Lung (tissue), 12 donors: ENCODE measurements around the gene TOPORS. TPM values are rescaled to one million over a fixed set of nuclear protein-coding genes. Genes with fewer than 3 reads are reported as not detected.

Experiments used
- ATAC-seq: fragments of 200-7000 bp; cut with Tn5 transposase; one replicate; pipeline ENCODE4 v1.9.1; 2020; ENCODE audit warnings: moderate number of reproducible peaks; ENCODE audit not compliant: insufficient read depth, low FRiP score
- DNase-seq, 3 donors: peaks; one replicate each; pipeline ENCODE4 v3.0.0-alpha.2; 2013 to 2017
- H3K27ac ChIP-seq, 2 donors: one replicate each; pipeline ENCODE4 v1.5.1; 2013; ENCODE audit warnings: mild to moderate bottlenecking in 2 of 2, moderate library complexity in 2 of 2, control low read depth in 1 of 2, inconsistent platforms in 1 of 2, low read depth in 1 of 2, low read length in 1 of 2
- H3K27me3 ChIP-seq, 3 donors: one replicate each; pipeline ENCODE4 v1.5.1; 2013; ENCODE audit warnings: low read length in 2 of 3; ENCODE audit not compliant: control insufficient read depth in 3 of 3, insufficient read depth in 3 of 3
- H3K36me3 ChIP-seq, 4 donors: one replicate each; pipeline ENCODE4 v1.5.1; 2013; ENCODE audit warnings: low read length in 4 of 4, mild to moderate bottlenecking in 1 of 4, moderate library complexity in 1 of 4; ENCODE audit not compliant: control insufficient read depth in 4 of 4, insufficient read depth in 4 of 4
- H3K4me1 ChIP-seq, 5 donors: one replicate each; pipeline ENCODE4 v1.5.1; 2013; ENCODE audit warnings: low read length in 5 of 5, mild to moderate bottlenecking in 2 of 5, moderate library complexity in 1 of 5; ENCODE audit not compliant: control insufficient read depth in 5 of 5, insufficient read depth in 5 of 5
- H3K4me3 ChIP-seq: one replicate; pipeline ENCODE4 v1.5.1; 2013; ENCODE audit warnings: mild to moderate bottlenecking, control low read depth, moderate library complexity
- H3K9ac ChIP-seq, 2 donors: one replicate each; pipeline ENCODE4 v1.5.1; 2013; ENCODE audit warnings: low read length in 2 of 2, control low read depth in 1 of 2; ENCODE audit not compliant: insufficient read depth in 1 of 2
- H3K9me3 ChIP-seq, 4 donors: one replicate each; pipeline ENCODE4 v1.5.1; 2013; ENCODE audit warnings: low read length in 3 of 4, mild to moderate bottlenecking in 1 of 4, moderate library complexity in 1 of 4; ENCODE audit not compliant: control insufficient read depth in 4 of 4, insufficient read depth in 3 of 4
- CTCF ChIP-seq: IDR thresholded peaks from 2 replicates; pipeline ENCODE4 v1.5.1; 2012; ENCODE audit warnings: mild to moderate bottlenecking; ENCODE audit errors: control extremely low read depth, extremely low read depth
- WGBS, 2 donors: extraction: QIAGEN DNeasy Blood & Tissue Kit; methylation state at CpG; one replicate each; pipeline ENCODE4 v1.1.7; 2013; 5-methylcytosine and 5-hydroxymethylcytosine counted together
- polyA plus RNA-seq, 2 donors: library from polyadenylated mRNA; stranded (reverse); fragments of 200-250 nt; gene quantifications; one replicate each; pipeline ENCODE4 v1.2.1, GENCODE V29; 2013
- total RNA-seq, 2 donors: library from RNA; depleted of rRNA in 1 of 2; stranded (reverse); fragments of >200 nt in 1 of 2; gene quantifications; one replicate each; pipeline ENCODE4 v1.2.1, GENCODE V29; 2014 to 2021
- donor health status: control.
- donor health status: control.
- donor health status: Bipolar disorder and iron deficiency.
- donor health status: healthy.
- donor health status: DM: yes; HTN: yes; CAD: no.

TOPORS gene
- total and polyA plus RNA-seq, 4 donors, result 6.3 to 31.4 (median 9.2) TPM

- Histone ChIP-seq H3K27me3 (no peaks in the 10 kb centered on the region), H3K9me3 (peaks cover 0 to 3% (median 1%) of the 10 kb centered on the region in 4 donors), H3K27ac (no peak overlapping the region), H3K4me1 (no peaks in the 10 kb centered on the region), H3K4me3 (no peak overlapping the region), H3K36me3 (no peaks in the 10 kb centered on the region), H3K9ac (no peak overlapping the region)
- DNase-seq, result no peak
- ATAC-seq, result no peak
- WGBS, 2 donors, result 53 to 57% methylated on average over 4 of the region's 4 CpGs
- no peak for TF ChIP-seq CTCF
Measured at GRCh38 chr9:32596096-32596865, 43.9 kb upstream of the TOPORS start.

GRCh38 chr9:32590898-32591297 is 38.5 kb upstream of the TOPORS start:
- H3K36me3 ChIP-seq, result no peaks in the 10 kb centered on the region
- no peak for ATAC-seq
- no peak overlapping the region for H3K9ac ChIP-seq
- no peak for DNase-seq
- no peak for TF ChIP-seq CTCF
- 80 to 83% methylated on average over 1 of the region's 1 CpG for WGBS, 2 donors
- no peaks in the 10 kb centered on the region for H3K27me3 ChIP-seq
- H3K4me1 ChIP-seq, result no peaks in the 10 kb centered on the region
- H3K9me3 ChIP-seq, result no peaks in the 10 kb centered on the region
- no peak overlapping the region for H3K27ac ChIP-seq
- no peak overlapping the region for H3K4me3 ChIP-seq

- WGBS, 2 donors, result 44 to 57% methylated on average over 2 of the region's 2 CpGs
- no peak overlapping the region for H3K9ac ChIP-seq
- H3K9me3 ChIP-seq, result no peaks in the 10 kb centered on the region
- DNase-seq (no peak), ATAC-seq (no peak)
- H3K4me3 ChIP-seq, result no peak overlapping the region
- H3K27ac ChIP-seq, result no peak overlapping the region
- peaks cover 0 to 3% (median 0%) of the 10 kb centered on the region in 3 donors for H3K27me3 ChIP-seq
- no peaks in the 10 kb centered on the region for H3K36me3 ChIP-seq
- H3K4me1 ChIP-seq, result no peaks in the 10 kb centered on the region
- no peak for TF ChIP-seq CTCF
Measured at GRCh38 chr9:32590476-32590875, 38.1 kb upstream of the TOPORS start.
